SK-N-SH (cell line): ENCODE data around the gene DOC2A. TPM values are rescaled to one million over a fixed set of nuclear protein-coding genes. Genes with fewer than 3 reads are reported as not detected.

Experiments used
- CHD2 ChIP-seq: fragments of 150-350 bp; IDR thresholded peaks from 2 replicates; pipeline ENCODE4 v1.6.1; 2018; ENCODE audit warnings: low read length; ENCODE audit not compliant: partially characterized antibody
- ELF1 ChIP-seq: IDR thresholded peaks from 2 replicates; pipeline ENCODE4 v1.4.0; 2012
- EP300 ChIP-seq, 2 experiments: IDR thresholded peaks; 2 replicates each; pipeline versions ENCODE4 v1.4.0 to v1.6.1; 2012; ENCODE audit warnings: borderline replicate concordance in 1 of 2, low read depth in 1 of 2, low read length in 1 of 2
- FOSL2 ChIP-seq: IDR thresholded peaks from 2 replicates; pipeline ENCODE4 v1.4.0; 2012; ENCODE audit warnings: low read depth, mild to moderate bottlenecking, moderate library complexity, borderline replicate concordance
- GATA2 ChIP-seq: sonication (generic); formaldehyde crosslinking; IDR thresholded peaks from 2 replicates; pipeline ENCODE4 v1.5.0; 2020; ENCODE audit warnings: mild to moderate bottlenecking, missing genetic modification reagents
- IRF3 ChIP-seq: fragments of 150-350 bp; IDR thresholded peaks from 2 replicates; pipeline ENCODE4 v1.6.1; 2016; ENCODE audit warnings: mild to moderate bottlenecking, low read depth, low read length
- MAX ChIP-seq: IDR thresholded peaks from 2 replicates; pipeline ENCODE4 v1.4.0; 2012; ENCODE audit warnings: low read depth
- POLR2AphosphoS5 ChIP-seq: IDR thresholded peaks from 2 replicates; pipeline ENCODE4 v1.6.1; 2012; ENCODE audit warnings: low read depth, low read length
- RCOR1 ChIP-seq: fragments of 150-350 bp; IDR thresholded peaks from 2 replicates; pipeline ENCODE4 v1.6.1; 2017; ENCODE audit warnings: antibody characterized with exemption, low read length
- REST ChIP-seq: IDR thresholded peaks from 2 replicates; pipeline ENCODE4 v1.6.1; 2012; ENCODE audit warnings: mild to moderate bottlenecking, low read depth, low read length, moderate library complexity
- RFX5 ChIP-seq: IDR thresholded peaks from 2 replicates; pipeline ENCODE4 v1.6.1; 2012; ENCODE audit warnings: mild to moderate bottlenecking, improper control_type of control experiment, low read length
- TAF1 ChIP-seq: IDR thresholded peaks from 2 replicates; pipeline ENCODE4 v1.6.1; 2012; ENCODE audit warnings: low read depth, mild to moderate bottlenecking, low read length, moderate library complexity, borderline replicate concordance
- TCF12 ChIP-seq: IDR thresholded peaks from 2 replicates; pipeline ENCODE4 v1.4.0; 2012
- TEAD4 ChIP-seq: IDR thresholded peaks from 2 replicates; pipeline ENCODE4 v1.4.0; 2012; ENCODE audit warnings: mild to moderate bottlenecking, borderline replicate concordance; ENCODE audit not compliant: insufficient read depth
- ZBTB33 ChIP-seq: IDR thresholded peaks from 2 replicates; pipeline ENCODE4 v1.4.0; 2012; ENCODE audit warnings: low read depth, borderline replicate concordance
- polyA plus RNA-seq, 3 experiments: library from polyadenylated mRNA; depleted of rRNA; stranded (reverse); fragments of >200 nt; gene quantifications; 2 replicates each; pipeline ENCODE4 v1.2.3, GENCODE V29; 2012

The DOC2A gene
- polyA plus RNA-seq, 1 of the 3 experiments (the other 2 are of a cell fraction): 10.4 TPM

GRCh38 chr16:29973384-29974246 lies 37.2 kb downstream of the DOC2A start, which contains the start of gene TAOK2 (continued):
- TF ChIP-seq ELF1: no peak
- no peak for TF ChIP-seq REST
- TF ChIP-seq TAF1: peak; percentile 44; the same call in 1 of the 2 replicates
- TF ChIP-seq EP300 (IDR thresholded peaks at IDR 0.05; ENCODE audit: borderline replicate concordance in 1 of 2, low read depth in 1 of 2, low read length in 1 of 2): peak in 1 of 2 experiments; percentile 75; a peak in 3 of 4 replicates
- no peak for TF ChIP-seq RCOR1
- TF ChIP-seq RFX5: peak; percentile 97
- TF ChIP-seq ZBTB33: no peak
- TF ChIP-seq FOSL2: no peak
- no peak for TF ChIP-seq TEAD4
- peak; percentile 12 for TF ChIP-seq CHD2
- no peak for TF ChIP-seq GATA2 (CRISPR knock-in tag)
- TF ChIP-seq TCF12: 0 out of 2 replicates have a peak, but pooled peaks have one; percentile 7
- TF ChIP-seq IRF3: no peak
- TF ChIP-seq POLR2AphosphoS5: peak; percentile 87
- TF ChIP-seq MAX: peak; percentile 98
- TF ChIP-seq, all 33 proteins: peak for 11
